HCT116 (cell line): ENCODE measurements around the gene IL19.

Experiments
- ATF3 ChIP-seq: IDR thresholded peaks from 2 replicates; pipeline ENCODE4 v1.6.1; 2012
- CEBPB ChIP-seq: IDR thresholded peaks from 2 replicates; pipeline ENCODE4 v1.6.1; 2012; ENCODE audit warnings: low read depth
- CTCF ChIP-seq, 3 experiments: fragments of 200-600 bp in 1 of 3; sonication (generic) in 1 of 3; IDR thresholded peaks in 2 of 3; conservative IDR thresholded peaks in 1 of 3; 2 replicates each; pipeline ENCODE4 v1.5.1; 2012 to 2017; ENCODE audit warnings: low read depth in 2 of 3, low read length in 2 of 3, antibody characterized with exemption in 1 of 3, borderline replicate concordance in 1 of 3, control low read depth in 1 of 3, mild to moderate bottlenecking in 1 of 3, mixed read lengths in 1 of 3, mixed run types in 1 of 3, moderate library complexity in 1 of 3; ENCODE audit not compliant: insufficient read depth in 1 of 3
- EGR1 ChIP-seq: IDR thresholded peaks from 2 replicates; pipeline ENCODE4 v1.6.1; 2012; ENCODE audit warnings: low read depth
- EZH2 ChIP-seq: fragments of 200-600 bp; sonication (generic); IDR thresholded peaks from 2 replicates; pipeline ENCODE4 v1.6.1; 2017; ENCODE audit warnings: antibody characterized with exemption, mixed run types
- FOSL1 ChIP-seq: IDR thresholded peaks from 2 replicates; pipeline ENCODE4 v1.6.1; 2012; ENCODE audit warnings: low read depth
- JUND ChIP-seq: IDR thresholded peaks from 2 replicates; pipeline ENCODE4 v1.6.1; 2012
- POLR2A ChIP-seq: IDR thresholded peaks from 2 replicates; pipeline ENCODE4 v1.7.0; 2011; ENCODE audit warnings: borderline replicate concordance; ENCODE audit not compliant: insufficient read depth, insufficient read length; ENCODE audit errors: extremely low read depth
- POLR2AphosphoS5 ChIP-seq: IDR thresholded peaks from 2 replicates; pipeline ENCODE4 v1.6.1; 2011; ENCODE audit warnings: mild to moderate bottlenecking, low read depth, low read length, moderate library complexity
- RAD21 ChIP-seq: IDR thresholded peaks from 2 replicates; pipeline ENCODE4 v1.6.1; 2012; ENCODE audit warnings: low read depth, mild to moderate bottlenecking
- ZFX ChIP-seq: fragments of 450-650 bp; IDR thresholded peaks from 2 replicates; pipeline ENCODE4 v1.6.1; 2017
- TF ChIP-seq, protein P1 (sequence below): IDR thresholded peaks from 2 replicates; pipeline ENCODE4 v1.6.1; 2012

DNA sequence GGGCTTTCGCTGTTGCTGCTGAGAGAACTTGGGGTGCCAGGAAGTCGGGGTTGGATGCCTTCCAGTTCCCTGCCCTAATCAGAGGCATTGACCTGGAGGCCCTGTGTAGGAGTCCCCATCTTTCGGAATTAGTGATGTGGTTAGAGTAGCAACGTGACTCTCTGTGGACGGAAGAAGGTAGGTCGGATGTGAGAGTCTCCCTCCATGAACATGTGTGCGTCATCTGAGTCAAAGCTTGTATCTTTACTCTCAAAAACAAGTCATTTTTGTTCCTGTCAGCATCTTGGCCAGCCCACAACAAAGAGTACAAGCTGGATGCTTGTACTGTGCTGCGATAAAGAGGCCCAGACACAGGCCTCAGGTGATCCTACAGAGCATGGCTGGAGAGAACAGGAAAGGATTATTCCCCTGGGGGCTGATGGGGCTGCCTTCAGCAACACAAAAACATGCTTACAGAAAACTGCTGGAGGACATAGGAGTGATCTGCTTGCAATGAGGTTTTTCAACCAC lies 32.7 kb downstream of the IL19 start:
- TF ChIP-seq CTCF (IDR thresholded peaks at IDR 0.05 in 2 of 3, conservative IDR thresholded peaks at IDR 0.05 in 1 of 3; ENCODE audit: borderline replicate concordance in 1 of 3, insufficient read depth in 1 of 3, low read depth in 2 of 3, low read length in 2 of 3) (no peak), POLR2AphosphoS5 (no peak), CEBPB (no peak), EZH2 (no peak), JUND (no peak), ATF3 (no peak), POLR2A (no peak), ZFX (no peak), FOSL1 (no peak), EGR1 (no peak), RAD21 (no peak)
- TF ChIP-seq, protein P1, sequence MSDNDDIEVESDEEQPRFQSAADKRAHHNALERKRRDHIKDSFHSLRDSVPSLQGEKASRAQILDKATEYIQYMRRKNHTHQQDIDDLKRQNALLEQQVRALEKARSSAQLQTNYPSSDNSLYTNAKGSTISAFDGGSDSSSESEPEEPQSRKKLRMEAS, result no peak
